GM21360 (cell line): Measurements from ENCODE around the gene ADPGK.
"Not testable (repeated sequence)": the region's sequence is repeated elsewhere in the genome, so short reads cannot be mapped to it uniquely, and the experiment has no call there.

Source experiments
- ATAC-seq: cut with Tn5 transposase; IDR thresholded peaks from one replicate; pipeline ENCODE4 v1.9.1; 2021; ENCODE audit warnings: mild to moderate bottlenecking, moderate library complexity; ENCODE audit not compliant: unreplicated experiment

ADPGK gene

DNA sequence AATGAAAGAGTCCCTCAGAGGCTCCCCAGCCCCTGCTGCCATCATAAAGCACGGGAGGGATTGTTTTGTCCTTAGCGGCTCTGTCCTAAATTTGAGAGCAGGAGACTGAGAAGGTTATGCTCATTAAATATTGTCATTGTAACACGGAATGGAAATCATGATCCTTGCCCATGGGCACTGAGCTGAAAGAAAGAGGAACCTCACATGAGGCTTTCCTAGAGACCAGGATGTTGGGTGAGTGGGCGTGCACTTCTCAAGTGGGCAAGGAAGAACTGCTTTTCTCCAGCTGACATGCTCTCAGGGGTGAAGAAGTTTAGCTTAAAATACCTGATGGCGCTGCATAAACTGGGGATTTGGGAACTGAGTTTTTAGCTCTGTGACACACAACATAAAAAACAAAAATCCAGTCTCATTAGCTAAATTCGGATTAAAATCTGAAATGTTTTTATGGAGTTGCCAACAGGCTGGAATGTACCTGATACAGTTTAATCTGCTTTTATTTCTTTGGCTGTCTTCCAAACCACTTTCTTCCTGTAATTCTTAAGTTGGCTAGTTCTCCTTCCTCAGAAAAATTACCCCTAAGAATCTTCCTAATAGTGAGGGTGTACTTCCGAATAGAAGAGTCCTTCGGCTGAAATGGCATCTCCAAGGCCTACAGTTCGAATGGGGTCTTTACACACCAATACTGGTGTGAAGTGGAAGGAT, 31.7 kb downstream of the ADPGK start:
- no peak for ATAC-seq

DNA sequence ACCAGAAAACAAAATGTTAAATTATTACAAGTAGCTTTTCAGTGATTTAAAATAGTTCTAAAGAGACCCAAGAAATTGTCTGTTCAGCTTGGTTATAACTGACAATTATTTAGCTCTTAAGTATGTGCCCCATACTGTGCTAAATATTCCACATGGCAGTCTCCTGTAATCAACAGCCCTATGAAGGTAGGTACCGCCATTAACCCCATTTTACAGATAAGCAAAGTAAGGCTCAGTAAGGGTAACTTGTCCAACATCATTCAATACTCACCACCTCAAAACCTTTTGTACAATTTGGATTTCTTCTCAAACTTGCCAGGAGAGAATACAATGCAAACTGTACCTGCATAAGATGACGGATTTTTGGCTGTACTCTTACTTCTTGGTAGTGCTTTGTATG, 33.9 kb downstream of the ADPGK start:
- no peak for ATAC-seq

- ATAC-seq, result peak; percentile 85
Measured at GRCh38 chr15:72740219-72740618, 43.3 kb downstream of the ADPGK start.

GRCh38 chr15:72737723-72738122, 45.8 kb downstream of the ADPGK start:
- ATAC-seq, result no peak

- ATAC-seq, result no peak
Measured at GRCh38 chr15:72737061-72737460, 46.5 kb downstream of the ADPGK start.

GRCh38 chr15:72735111-72735510, 48.4 kb downstream of the ADPGK start:
- no peak for ATAC-seq

DNA sequence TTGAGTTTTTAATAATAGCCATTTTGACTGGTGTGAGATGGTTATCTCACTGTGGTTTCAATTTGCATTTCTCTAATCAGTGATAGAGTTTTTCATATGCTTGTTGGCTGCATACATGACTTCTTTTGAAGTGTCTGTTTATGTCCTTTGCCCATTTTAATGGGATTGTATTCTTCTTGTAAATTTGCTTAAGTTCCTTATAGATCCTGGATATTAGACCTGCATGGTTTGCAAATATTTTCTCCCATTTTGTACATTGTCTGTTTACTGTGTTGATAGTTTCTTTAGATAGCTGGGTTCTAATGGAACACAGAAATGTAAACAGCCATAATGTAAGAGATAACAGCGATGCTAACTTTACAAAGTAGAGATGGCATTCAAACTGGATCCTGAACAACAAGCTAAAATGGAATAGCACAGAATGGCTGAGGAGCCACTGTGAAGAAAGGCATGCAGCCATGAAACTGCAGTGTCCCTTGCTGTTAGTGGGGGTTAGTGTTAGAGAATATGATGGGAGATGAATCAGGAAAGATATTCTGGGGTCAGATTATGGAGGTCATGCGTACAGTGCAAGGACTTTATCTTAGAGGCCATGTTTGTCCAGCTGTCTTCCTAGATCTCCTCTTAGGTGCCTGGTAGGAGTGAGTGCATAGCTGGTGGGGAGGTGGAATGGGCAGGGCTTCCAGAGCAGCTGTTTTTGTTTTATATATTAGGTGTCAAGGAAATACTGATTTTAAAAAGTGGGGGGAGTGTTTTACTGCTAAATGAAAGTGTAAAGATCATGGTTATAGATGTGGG, 49.4 kb downstream of the ADPGK start:
- ATAC-seq, result no peak

- no peak for ATAC-seq
Measured at GRCh38 chr15:72732516-72732915, 51.0 kb downstream of the ADPGK start.

- no peak for ATAC-seq
Measured at GRCh38 chr15:72732086-72732485, 51.5 kb downstream of the ADPGK start.

GRCh38 chr15:72728821-72729220, 54.7 kb downstream of the ADPGK start:
- no peak for ATAC-seq

DNA sequence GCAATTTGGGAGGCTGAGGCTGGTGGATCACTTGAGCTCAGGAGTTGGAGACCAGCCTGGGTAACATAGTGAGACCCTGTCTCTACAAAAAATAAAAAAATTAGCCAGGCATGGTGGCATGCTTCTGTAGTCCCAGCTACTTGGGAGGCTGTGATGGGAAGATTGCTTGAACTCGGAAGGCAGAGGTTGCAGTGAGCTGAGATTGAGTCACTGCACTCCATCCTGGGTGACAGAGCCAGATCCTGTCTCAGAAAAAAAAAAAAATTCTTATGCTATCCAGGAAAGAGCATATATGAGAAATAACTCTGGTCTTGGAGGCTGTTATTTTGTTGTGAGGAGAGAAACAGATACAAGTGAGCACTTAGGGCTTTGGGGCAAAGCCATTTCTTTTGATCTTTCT, 55.3 kb downstream of the ADPGK start:
- not testable (repeated sequence) for ATAC-seq

- ATAC-seq, result no peak
Measured at GRCh38 chr15:72727154-72727553, 56.4 kb downstream of the ADPGK start.

GRCh38 chr15:72725851-72726250, 57.7 kb downstream of the ADPGK start:
- ATAC-seq, result not testable (repeated sequence)

GRCh38 chr15:72725446-72725845, 58.1 kb downstream of the ADPGK start:
- no peak for ATAC-seq

GRCh38 chr15:72724028-72724427, 59.5 kb downstream of the ADPGK start:
- no peak for ATAC-seq

DNA sequence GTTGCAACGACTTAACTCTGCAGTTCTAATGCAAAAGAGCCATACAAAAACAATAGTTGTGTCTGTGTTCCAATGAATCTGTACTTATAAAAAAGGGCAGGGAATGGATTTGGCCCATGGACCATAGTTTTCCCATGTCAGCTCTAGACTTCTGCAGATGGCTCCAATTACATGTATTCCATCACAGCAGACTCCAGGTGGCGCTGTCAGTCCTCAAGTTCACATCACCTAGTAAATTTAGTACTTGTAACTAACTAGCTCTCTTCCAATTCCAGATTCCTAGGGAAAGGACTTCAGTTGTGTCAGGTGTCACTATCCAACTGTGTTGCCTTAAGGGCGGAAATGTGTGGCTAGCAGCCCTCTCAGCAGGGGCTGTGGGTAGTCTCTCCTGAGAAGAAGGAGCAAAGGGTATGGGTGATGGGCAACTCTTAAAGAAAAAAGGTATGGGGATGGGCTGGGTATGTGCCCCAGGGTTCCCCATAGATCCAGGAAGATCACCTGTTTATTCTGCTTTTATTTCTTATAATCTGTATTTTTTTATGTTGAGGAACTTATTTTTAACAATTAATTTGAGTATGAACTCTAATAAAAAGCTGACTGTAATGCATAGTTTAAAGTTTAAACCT, 61.4 kb downstream of the ADPGK start:
- no peak for ATAC-seq

GRCh38 chr15:72708551-72709303, 74.8 kb downstream of the ADPGK start:
- not testable (repeated sequence) for ATAC-seq

DNA sequence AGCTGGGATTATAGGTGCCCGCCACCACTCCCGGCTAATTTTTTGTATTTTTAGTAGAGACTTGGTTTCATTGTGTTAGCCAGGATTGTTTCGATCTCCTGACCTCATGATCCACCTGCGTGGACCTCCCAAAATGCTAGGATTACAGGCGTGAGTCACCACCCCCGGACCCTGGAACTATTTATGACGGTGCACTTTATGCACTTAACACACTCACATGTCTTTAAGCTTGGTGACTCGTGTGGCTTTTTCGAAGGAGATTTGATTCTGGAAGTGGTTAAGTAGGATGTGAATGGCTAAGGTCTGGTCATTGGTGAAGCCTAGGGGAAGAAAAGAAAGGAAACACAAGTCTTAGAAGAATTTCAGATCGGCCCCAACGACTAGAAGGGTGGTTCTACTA, 77.3 kb downstream of the ADPGK start:
- no peak for ATAC-seq
